SK-N-SH (cell line): ENCODE data around the gene BRI3BP. TPM values are rescaled to one million over a fixed set of nuclear protein-coding genes. Genes with fewer than 3 reads are reported as not detected.

Experiments
- CTCF ChIA-PET: fragments of 300-600, 350-600 bp; formaldehyde crosslinking; extraction: SDS; loops from one replicate; lab custom pipeline; 2021; lab: Yijun Ruan, JAX
- POLR2A ChIA-PET: fragments of 350-600 bp; sonication (Branson Sonifier 250); formaldehyde crosslinking; extraction: SDS; loops from one replicate; lab custom pipeline; 2020; ENCODE audit warnings: antibody characterized with exemption, inconsistent platforms; lab: Yijun Ruan, JAX
- DNase-seq: peaks from one replicate; pipeline ENCODE4 v3.0.0; 2012
- H2AFZ ChIP-seq: fragments of 200-600 bp; sonication (generic); 2 replicates; pipeline ENCODE4 v1.8.1; 2016; ENCODE audit warnings: antibody characterized with exemption, mild to moderate bottlenecking, low read depth
- H3F3A ChIP-seq: fragments of 200-600 bp; sonication (generic); replicated peaks from 2 replicates; pipeline ENCODE3; 2016; ENCODE audit warnings: antibody characterized with exemption, mild to moderate bottlenecking; ENCODE audit not compliant: insufficient read depth
- H3K27ac ChIP-seq, 2 experiments: fragments of 200-500 bp in 1 of 2; fragments of 200-600 bp in 1 of 2; sonication (Bioruptor generic) in 1 of 2; sonication (generic), shearing (Covaris generic) in 1 of 2; 2 replicates each; pipeline versions ENCODE4 v1.5.1 to v1.6.1; 2014 to 2016; ENCODE audit warnings: low read depth in 2 of 2, inconsistent platforms in 1 of 2, low read length in 1 of 2, mild to moderate bottlenecking in 1 of 2, mixed read lengths in 1 of 2
- H3K27me3 ChIP-seq: fragments of 200-600 bp; sonication (generic), shearing (Covaris generic); 2 replicates; pipeline ENCODE4 v1.6.1; 2016; ENCODE audit warnings: mixed run types; ENCODE audit not compliant: insufficient read depth
- H3K36me3 ChIP-seq, 2 experiments: fragments of 200-500 bp in 1 of 2; fragments of 200-600 bp in 1 of 2; sonication (Bioruptor generic) in 1 of 2; sonication (generic) in 1 of 2; replicated peaks in 1 of 2; 2 replicates each; pipeline versions ENCODE3 to v1.5.1; 2014 to 2016; ENCODE audit warnings: low read length in 1 of 2, mild to moderate bottlenecking in 1 of 2; ENCODE audit not compliant: insufficient read depth in 2 of 2, control insufficient read depth in 1 of 2
- H3K4me1 ChIP-seq, 2 experiments: fragments of 200-500 bp in 1 of 2; fragments of 200-600 bp in 1 of 2; sonication (Bioruptor generic) in 1 of 2; sonication (generic), shearing (Covaris generic) in 1 of 2; 2 replicates each; pipeline versions ENCODE4 v1.5.1 to v1.6.1; 2014 to 2016; ENCODE audit warnings: low read depth in 1 of 2, low read length in 1 of 2, mixed run types in 1 of 2; ENCODE audit not compliant: insufficient read depth in 2 of 2, control insufficient read depth in 1 of 2
- H3K4me2 ChIP-seq: fragments of 200-600 bp; sonication (generic), shearing (Covaris generic); 2 replicates; pipeline ENCODE4 v1.6.1; 2017; ENCODE audit warnings: mixed run types
- H3K4me3 ChIP-seq, 2 experiments: fragments of 200-500 bp in 1 of 2; fragments of 200-600 bp in 1 of 2; sonication (Bioruptor generic) in 1 of 2; sonication (generic), shearing (Covaris generic) in 1 of 2; 2 replicates each; pipeline versions ENCODE4 v1.5.1 to v1.8.1; 2014 to 2016; ENCODE audit warnings: low read depth in 2 of 2, inconsistent platforms in 1 of 2, low read length in 1 of 2, mild to moderate bottlenecking in 1 of 2, mixed read lengths in 1 of 2, moderate library complexity in 1 of 2
- H3K79me2 ChIP-seq: fragments of 200-600 bp; sonication (generic); 2 replicates; pipeline ENCODE4 v1.8.1; 2017; ENCODE audit warnings: mild to moderate bottlenecking; ENCODE audit not compliant: insufficient read depth
- H3K9ac ChIP-seq: fragments of 200-600 bp; sonication (generic); 2 replicates; pipeline ENCODE4 v1.6.1; 2017; ENCODE audit warnings: mixed run types
- H3K9me2 ChIP-seq: fragments of 200-600 bp; sonication (generic); 2 replicates; pipeline ENCODE4 v1.6.1; 2017; ENCODE audit warnings: mixed run types
- H3K9me3 ChIP-seq: fragments of 200-600 bp; sonication (generic); 2 replicates; pipeline ENCODE4 v1.6.1; 2017; ENCODE audit warnings: mixed run types, mild to moderate bottlenecking, moderate library complexity
- H4K20me1 ChIP-seq: fragments of 200-600 bp; sonication (generic); 2 replicates; pipeline ENCODE4 v1.6.1; 2017; ENCODE audit warnings: mild to moderate bottlenecking, mixed run types; ENCODE audit not compliant: insufficient read depth
- FOSL2 ChIP-seq: IDR thresholded peaks from 2 replicates; pipeline ENCODE4 v1.4.0; 2012; ENCODE audit warnings: low read depth, mild to moderate bottlenecking, moderate library complexity, borderline replicate concordance
- FOXJ3 ChIP-seq: sonication (generic); formaldehyde crosslinking; IDR thresholded peaks from 2 replicates; pipeline ENCODE4 v1.5.1; 2020; ENCODE audit warnings: mild to moderate bottlenecking, missing genetic modification reagents
- FOXM1 ChIP-seq: IDR thresholded peaks from 2 replicates; pipeline ENCODE4 v1.4.0; 2012; ENCODE audit warnings: low read depth, mild to moderate bottlenecking
- MXI1 ChIP-seq: IDR thresholded peaks from 2 replicates; pipeline ENCODE4 v1.6.1; 2012; ENCODE audit warnings: mild to moderate bottlenecking, low read depth, low read length, improper control_type of control experiment
- NFIC ChIP-seq: IDR thresholded peaks from 2 replicates; pipeline ENCODE4 v1.4.0; 2012; ENCODE audit warnings: borderline replicate concordance
- NRF1 ChIP-seq: IDR thresholded peaks from 2 replicates; pipeline ENCODE4 v1.6.1; 2012; ENCODE audit warnings: low read depth, mild to moderate bottlenecking, low read length
- PBX3 ChIP-seq: IDR thresholded peaks from 2 replicates; pipeline ENCODE4; 2012
- POLR2AphosphoS5 ChIP-seq: IDR thresholded peaks from 2 replicates; pipeline ENCODE4 v1.6.1; 2012; ENCODE audit warnings: low read depth, low read length
- RAD21 ChIP-seq: IDR thresholded peaks from 2 replicates; pipeline ENCODE4 v1.6.1; 2012; ENCODE audit warnings: mild to moderate bottlenecking, low read length
- REST ChIP-seq: IDR thresholded peaks from 2 replicates; pipeline ENCODE4 v1.6.1; 2012; ENCODE audit warnings: mild to moderate bottlenecking, low read depth, low read length, moderate library complexity
- RXRA ChIP-seq: IDR thresholded peaks from 2 replicates; pipeline ENCODE4 v1.4.0; 2012; ENCODE audit warnings: low read depth, mild to moderate bottlenecking, borderline replicate concordance
- SIN3A ChIP-seq: IDR thresholded peaks from 2 replicates; pipeline ENCODE4 v1.6.1; 2012; ENCODE audit warnings: low read depth, mild to moderate bottlenecking, low read length, moderate library complexity, borderline replicate concordance
- TAF1 ChIP-seq: IDR thresholded peaks from 2 replicates; pipeline ENCODE4 v1.6.1; 2012; ENCODE audit warnings: low read depth, mild to moderate bottlenecking, low read length, moderate library complexity, borderline replicate concordance
- TEAD4 ChIP-seq: IDR thresholded peaks from 2 replicates; pipeline ENCODE4 v1.4.0; 2012; ENCODE audit warnings: mild to moderate bottlenecking, borderline replicate concordance; ENCODE audit not compliant: insufficient read depth
- USF1 ChIP-seq: IDR thresholded peaks from 2 replicates; pipeline ENCODE4 v1.4.0; 2012; ENCODE audit warnings: low read depth, borderline replicate concordance
- WGBS: methylation state at CpG from one replicate; pipeline ENCODE4 v1.1.6; 2017; ENCODE audit warnings: low lambda C conversion rate; 5-methylcytosine and 5-hydroxymethylcytosine counted together
- polyA plus RNA-seq, 3 experiments: library from polyadenylated mRNA; depleted of rRNA; stranded (reverse); fragments of >200 nt; gene quantifications; 2 replicates each; pipeline ENCODE4 v1.2.3, GENCODE V29; 2012

Gene BRI3BP
- polyA plus RNA-seq, 1 of the 3 experiments (the other 2 are of a cell fraction), result 3.8 TPM

- TF ChIP-seq PBX3 (no peak), TEAD4 (no peak), SIN3A (no peak), REST (no peak), RAD21 (no peak), FOSL2 (no peak)
- H4K20me1 ChIP-seq, result no peaks in the 10 kb centered on the region
- DNase-seq, result no peak
- no peaks in the 10 kb centered on the region for H3K4me1 ChIP-seq
- CTCF ChIA-PET, result interaction anchor here (0.8 to 1.0 kb wide), 2 partner anchors 14 to 16 kb away, joined by 3 read pairs; no protein-coding TSS in a partner anchor
- H3K36me3 ChIP-seq, result peaks cover 0 to 4% of the 10 kb centered on the region in 2 experiments
- H3K4me2 ChIP-seq, result no peak overlapping the region
- 86% methylated on average over 6 of the region's 14 CpGs for WGBS
- H3F3A ChIP-seq, result no peaks in the 10 kb centered on the region
- no peak overlapping the region for H3K9ac ChIP-seq
- no peaks in the 10 kb centered on the region for H3K27me3 ChIP-seq
- no peak overlapping the region for H2AFZ ChIP-seq
- POLR2A ChIA-PET, result no interaction called here
- no peaks in the 10 kb centered on the region for H3K79me2 ChIP-seq
- no peaks in the 10 kb centered on the region for H3K9me2 ChIP-seq
- H3K4me3 ChIP-seq, result no peak overlapping the region
- no peak overlapping the region for H3K27ac ChIP-seq
- H3K9me3 ChIP-seq, result no peaks in the 10 kb centered on the region
Measured at GRCh38 chr12:125013816-125014442, 20.5 kb downstream of the BRI3BP start.

- TF ChIP-seq NFIC (no peak), TAF1 (no peak), NRF1 (no peak), FOXM1 (no peak), RXRA (no peak), FOSL2 (no peak), TEAD4 (no peak), USF1 (no peak), MXI1 (no peak), FOXJ3 (CRISPR knock-in tag) (no peak), POLR2AphosphoS5 (no peak)
- 94% methylated on average over 4 of the region's 5 CpGs for WGBS
- Histone ChIP-seq H3K9me3 (no peaks in the 10 kb centered on the region), H3K4me3 (no peak overlapping the region), H4K20me1 (no peaks in the 10 kb centered on the region), H3F3A (no peaks in the 10 kb centered on the region), H3K27ac (no peak overlapping the region), H3K79me2 (no peaks in the 10 kb centered on the region), H3K36me3 (peaks cover 0 to 4% of the 10 kb centered on the region in 2 experiments), H3K9ac (no peak overlapping the region), H3K4me2 (no peak overlapping the region), H2AFZ (no peak overlapping the region), H3K4me1 (no peaks in the 10 kb centered on the region), H3K27me3 (no peaks in the 10 kb centered on the region), H3K9me2 (no peaks in the 10 kb centered on the region)
- DNase-seq, result no peak
- ChIA-PET POLR2A (no interaction called here), CTCF (interaction anchor here (1.0 kb wide), 1 partner anchor 14 kb away, joined by 3 read pairs; no protein-coding TSS in a partner anchor)
Measured at GRCh38 chr12:125014526-125014925, 21.1 kb downstream of the BRI3BP start.
